ENCODE results near the gene SVIL.
"Not testable (repeated sequence)": the region's sequence is repeated elsewhere in the genome, so short reads cannot be mapped to it uniquely, and the experiment has no call there.

SVIL gene

DNA sequence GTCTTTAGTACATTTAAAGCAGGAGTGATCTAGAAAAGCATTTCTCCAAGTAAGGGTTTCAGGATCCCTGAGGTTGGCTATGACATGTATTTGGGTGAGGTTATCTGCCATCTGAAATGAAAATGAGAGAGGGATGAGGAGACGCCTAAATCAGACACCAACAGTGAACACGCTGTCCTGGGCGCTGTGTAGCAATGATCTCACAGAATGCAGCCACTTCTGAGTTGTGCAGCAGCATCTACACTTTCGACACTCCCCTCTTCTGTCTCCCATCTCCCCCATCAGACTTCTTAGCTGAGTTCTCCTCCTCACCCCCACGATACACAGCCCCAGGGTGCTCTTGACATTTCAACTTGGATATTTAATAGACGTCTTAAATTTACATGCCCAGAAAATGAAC, 95.4 kb downstream of the SVIL start:
- no peak for FAIRE-seq

DNA sequence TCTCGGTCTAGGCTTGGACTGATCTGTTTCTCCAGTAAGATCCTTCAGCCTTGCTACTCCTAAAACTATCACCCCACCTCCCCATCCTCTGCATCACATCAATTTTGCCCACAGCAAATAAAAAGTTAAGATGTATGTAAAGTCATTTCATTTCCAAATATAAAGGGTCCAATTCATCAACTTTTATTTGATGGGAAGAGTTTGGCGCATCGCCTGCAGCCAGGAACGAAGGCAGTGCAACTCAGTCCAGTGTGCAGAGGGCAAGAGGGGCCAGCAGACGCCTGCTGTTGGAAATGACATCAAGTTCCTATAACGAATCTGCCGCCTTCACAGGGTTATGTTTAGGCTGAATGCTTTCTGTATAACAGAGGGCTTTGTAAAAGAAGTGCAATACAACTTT, 97.0 kb downstream of the SVIL start:
- no peak for FAIRE-seq

DNA sequence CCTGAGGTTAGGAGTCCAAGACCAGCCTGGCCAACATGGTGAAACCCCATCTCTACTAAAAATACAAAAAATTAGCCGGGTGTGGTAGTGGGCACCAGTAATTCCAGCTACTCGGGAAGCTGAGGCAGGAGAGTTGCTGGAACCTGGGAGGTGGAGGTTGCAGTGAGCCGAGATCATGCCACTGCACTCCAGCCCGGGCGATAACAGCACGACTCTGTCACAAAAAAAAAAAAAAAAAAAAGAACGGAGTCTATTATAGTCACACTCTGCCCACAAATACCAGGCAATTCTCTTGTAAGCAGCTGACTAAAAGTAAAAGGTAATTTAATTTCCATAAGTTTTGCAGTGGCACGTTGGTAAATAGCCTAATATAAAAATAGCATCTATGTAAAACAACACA, 98.1 kb downstream of the SVIL start:
- not testable (repeated sequence) for FAIRE-seq

DNA sequence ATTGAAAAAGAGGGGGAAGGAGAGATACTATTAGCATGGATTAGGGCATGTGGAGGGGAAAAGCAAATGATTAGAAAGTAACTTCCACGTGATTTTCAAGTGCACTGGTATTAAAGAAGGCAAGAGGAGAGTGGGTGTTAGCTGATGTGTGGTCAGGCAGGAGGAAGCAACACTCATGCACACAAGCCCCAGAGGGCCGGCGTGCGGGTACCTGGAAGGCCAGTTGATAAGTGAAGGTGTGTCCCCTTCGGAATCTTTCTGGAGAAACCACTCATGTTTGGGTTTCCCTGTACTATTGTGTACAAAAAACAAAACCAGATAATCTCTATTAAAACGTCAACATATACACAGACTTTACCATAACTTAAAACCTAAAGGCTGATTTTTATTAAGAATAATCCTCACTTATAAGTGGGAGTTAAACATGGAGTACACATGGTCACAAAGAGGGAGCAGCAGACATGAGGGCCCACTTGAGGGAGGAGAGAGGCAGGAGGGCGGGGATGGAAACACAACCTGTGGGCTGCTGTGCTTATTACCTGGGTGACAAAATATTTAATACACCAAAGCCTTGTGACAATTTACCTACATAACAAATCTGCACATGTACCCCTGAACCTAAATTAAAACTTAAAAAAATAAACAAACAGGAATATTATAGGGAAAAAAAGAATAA, 98.9 kb downstream of the SVIL start:
- FAIRE-seq, result no peak

DNA sequence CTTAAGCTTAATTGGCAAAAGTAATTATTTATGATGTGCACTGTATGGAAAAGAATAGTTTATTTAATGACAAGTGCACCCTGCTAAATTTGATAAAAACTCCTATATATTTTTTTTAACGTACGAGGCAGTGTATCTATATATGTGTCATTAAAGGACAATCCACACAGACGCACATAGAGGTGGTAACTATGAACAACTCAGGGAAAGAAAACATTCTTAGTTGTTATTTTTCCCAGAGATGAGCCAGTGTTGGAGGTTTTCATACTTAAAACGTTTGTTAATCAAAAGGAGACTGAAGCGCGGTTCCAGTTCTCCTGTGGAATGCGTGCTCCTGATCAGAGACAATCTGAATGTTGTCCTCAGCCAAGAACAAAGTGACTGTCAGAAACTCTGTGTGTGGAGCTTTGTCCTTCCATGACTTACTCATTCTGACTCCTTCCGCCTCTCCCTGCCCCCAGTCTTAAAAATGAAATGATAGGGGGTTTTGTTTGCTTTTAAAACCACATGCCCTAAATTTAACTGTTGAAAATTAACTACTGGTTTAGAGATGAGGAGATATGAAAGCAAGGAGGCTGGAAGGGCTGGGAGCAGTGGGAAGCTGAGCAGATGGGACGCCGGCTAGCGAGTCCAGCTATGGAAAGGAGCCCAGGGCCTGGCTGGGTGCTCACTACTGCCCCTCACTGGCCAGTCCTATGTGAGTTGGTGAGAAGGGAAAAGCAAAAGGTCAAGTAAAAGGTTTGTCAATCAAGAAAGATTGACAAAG, 99.6 kb downstream of the SVIL start:
- no peak for FAIRE-seq

DNA sequence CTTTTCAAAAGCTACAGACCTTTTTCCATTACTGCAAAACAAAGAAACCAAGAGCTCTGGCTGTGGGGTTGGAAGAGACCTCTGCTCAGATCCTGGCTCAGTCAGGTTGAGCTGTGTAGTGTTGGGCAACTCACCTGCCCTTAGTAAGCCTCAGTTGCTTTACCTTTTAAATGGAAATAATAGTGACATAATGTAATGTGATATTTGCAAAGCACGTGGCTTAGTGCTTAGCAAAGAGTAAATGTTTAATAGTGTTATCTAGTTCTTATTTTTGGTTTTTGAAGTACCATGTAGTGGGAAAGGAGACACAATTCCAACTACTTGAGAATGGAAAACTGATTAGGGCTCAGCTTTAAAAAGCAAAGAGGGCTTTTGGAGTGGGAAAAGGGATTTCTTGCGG, 100.2 kb downstream of the SVIL start:
- FAIRE-seq, result no peak

DNA sequence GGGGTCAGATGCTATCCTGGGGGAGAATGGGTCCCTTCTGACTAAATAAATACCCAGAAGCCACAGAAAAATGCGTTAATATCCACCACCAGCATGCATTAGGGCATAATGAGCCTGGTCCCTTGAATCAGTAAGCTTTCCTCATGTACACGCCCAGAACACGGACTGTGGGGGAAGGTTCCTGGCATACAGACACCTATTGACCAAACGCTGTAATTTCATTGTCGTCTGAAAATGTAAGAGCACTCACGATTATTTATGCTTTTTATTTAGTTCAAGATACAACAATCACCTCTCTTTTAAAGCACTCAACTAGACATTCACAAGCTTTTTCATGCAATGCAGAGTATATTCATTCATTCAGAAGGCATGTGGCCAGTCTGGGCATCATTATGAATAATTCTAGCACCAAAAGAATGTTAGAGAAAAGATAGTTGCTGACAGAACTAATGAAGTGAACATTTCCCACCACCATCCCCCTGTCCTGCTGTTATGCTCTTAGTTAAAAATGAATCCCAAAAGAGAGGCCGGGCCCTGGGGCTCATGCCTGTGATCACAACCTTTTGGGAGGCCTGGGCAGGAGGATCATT, 101.0 kb downstream of the SVIL start:
- FAIRE-seq, result no peak

DNA sequence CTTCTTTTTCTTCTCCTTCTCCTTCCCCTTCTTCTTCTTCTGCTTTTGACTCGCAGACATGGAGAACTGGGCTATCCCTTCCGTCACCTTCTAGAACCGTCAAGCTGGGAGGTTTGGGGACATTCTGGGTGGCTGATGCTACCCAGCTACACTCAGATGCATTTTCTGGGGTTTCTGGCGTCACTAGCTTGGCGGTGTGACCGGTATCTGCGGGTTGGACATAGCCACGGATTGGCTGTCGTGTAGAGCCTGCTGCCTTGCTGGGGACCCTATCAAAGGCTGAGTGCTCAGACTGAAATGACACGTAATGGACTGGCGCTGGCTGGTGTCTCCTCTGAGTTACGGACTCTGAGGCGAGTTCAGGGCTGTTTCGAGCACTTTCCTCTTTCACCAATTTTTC, 101.7 kb downstream of the SVIL start:
- no peak for FAIRE-seq

DNA sequence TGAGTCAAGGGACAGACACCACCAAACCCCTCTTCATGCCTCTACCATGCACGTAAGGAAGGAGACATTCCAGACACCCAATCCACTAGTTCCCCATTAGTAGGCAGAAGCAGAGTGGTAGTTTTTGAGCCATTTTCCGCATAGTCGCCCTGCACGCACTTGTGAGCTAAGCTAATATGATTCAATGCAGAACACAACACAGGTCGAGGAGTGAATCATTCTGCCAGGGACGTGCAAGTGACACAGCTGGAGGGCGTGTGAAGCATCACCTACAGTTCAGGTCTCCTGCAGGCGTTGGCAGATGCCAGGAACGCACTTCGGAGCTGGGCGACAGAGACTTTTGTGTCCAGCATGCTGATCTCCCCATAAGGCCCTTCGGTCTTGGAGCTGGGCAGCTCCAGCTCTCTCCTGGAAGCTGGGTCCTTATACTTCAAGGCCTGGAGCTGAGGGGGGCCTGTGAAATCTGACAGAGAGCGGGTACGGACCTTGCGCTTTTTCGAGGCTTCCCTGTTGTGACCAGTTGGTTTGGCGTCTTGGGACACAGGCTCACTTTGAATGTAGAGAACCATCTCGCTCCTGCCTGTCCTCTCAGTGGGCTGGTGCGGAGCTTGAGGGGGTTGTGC, 102.4 kb downstream of the SVIL start:
- FAIRE-seq, result no peak

DNA sequence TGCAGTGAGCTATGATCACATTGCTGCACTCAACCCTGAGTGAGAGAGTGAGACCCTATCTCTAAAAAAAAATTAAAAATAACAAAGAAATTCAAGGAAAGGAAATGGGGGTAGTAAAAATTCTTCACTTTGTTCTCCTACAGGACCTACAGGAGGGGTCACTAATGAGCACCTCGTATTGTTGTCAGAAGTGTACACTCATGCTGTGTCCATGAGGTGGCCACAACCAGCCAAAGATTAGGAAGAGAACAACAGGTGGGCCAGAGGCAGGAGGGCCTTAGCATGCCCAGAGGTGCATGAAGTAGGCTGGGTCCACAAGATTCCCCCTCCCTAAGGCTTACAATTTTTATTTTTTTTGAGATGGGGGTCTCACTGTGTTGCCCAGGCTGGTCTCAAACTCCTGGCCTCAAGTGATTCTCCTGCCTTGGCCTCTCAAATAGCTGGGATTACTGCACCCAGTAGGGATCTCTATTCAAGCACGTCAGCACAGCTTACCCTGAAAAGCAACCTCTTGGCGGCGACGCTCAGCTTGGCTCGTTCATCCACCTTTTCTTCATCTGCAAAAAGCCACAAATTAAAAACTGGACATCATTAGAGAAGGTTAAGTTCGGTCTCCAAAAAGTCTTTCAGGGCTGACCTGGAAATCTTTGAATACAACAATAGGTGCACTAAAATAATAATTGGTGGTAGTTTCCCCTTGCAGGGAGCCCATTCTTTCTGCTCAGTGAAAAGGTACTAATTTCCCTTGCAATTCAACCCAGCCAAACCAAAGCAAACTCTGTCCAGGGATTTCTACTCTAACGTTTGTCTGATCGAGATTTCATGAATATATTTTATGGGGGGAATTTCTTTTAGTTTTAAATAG, 104.4 kb downstream of the SVIL start:
- no peak for FAIRE-seq

DNA sequence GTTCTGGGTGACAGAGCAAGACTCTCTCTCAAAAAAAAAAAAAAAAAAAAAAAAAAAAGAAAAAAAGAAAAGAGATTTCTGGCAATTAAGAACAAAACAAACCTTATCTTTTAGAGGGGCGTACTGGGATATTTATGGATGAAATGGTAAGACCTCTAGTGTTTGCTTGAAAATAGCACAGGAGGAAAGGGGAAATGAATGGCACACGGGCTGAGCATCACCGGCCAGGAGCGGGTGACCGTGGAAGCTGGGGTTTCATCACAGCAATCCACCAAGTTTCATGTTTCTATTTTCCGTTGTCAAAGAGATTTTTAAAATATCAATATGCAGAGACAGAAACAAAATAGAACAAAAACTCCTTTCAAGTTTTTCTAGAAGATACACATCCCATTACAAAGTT, 105.6 kb downstream of the SVIL start:
- no peak for FAIRE-seq

DNA sequence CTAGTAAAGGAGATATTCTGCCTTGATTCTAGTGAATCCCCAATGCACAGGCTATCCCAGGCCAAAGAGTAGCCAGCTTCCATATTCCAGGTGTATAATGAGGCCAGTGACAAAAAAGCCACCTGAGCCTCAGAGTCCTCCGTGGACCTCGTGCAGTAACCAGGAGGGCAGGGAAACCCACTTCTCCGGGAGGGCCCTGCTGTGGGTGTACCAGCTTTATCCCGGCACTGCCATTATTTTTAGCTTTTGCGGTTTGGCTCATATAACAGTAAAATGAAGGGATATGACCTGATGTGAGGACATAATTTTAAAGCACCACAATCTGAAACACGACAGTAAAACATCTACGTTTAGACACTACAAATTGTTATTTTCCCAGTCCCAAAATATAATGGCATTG, 109.0 kb downstream of the SVIL start:
- FAIRE-seq, result no peak

DNA sequence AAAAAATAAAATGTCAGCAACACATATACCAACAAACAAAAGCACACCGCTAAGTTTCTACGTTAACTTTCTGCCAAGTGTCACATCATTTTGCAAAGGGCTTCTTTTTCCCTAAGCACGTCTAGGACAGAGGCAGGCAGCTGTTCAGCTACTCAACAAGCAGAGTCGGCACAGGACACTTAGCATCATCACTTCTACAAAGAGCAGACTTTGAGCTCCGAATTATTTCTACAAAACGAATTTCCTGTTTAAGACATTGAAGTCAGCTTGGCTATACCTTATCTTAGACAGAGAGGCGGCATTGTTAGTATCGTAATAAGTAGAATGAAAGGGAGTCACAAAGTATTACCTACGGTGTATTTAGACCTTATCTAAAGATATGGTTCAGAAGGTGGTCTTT, 110.1 kb downstream of the SVIL start:
- no peak for FAIRE-seq

DNA sequence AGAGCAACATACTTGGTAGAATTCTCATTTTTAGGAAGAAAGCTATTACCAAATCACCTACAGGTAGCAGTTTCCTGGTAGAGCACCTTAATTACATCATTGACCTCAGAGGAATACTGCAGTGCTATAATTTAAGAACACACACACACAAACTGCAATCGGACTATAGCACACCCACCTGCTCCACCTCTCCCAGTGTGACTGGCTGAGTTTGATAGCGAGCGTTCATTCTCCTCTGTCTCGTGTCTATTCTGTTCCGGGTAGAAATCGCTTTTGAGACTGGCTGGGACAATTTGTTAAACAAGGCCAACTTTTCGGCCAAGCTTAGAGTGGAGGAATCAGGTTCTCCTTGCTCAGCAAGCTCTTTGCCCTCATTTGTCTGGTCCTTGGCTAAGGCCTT, 110.5 kb downstream of the SVIL start:
- no peak for FAIRE-seq

DNA sequence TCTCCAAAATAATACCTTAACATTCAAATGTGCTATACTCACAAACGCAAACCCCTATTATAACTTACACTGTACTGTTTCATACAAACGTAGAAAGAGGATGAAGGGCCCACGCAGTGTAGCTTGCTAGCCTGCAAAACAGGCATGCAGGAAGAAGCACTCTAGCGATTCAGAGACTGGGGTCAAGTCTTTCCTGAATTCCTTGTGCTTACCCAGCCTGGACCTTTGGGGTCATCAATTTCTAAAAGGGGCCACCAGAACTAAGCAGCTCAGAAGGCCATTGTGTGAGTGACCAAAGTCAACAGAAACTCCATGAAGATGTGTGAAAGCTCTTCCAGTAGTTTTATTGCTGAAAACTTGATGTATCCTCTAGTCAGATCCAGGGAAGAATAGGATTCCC, 111.9 kb downstream of the SVIL start:
- no peak for FAIRE-seq

DNA sequence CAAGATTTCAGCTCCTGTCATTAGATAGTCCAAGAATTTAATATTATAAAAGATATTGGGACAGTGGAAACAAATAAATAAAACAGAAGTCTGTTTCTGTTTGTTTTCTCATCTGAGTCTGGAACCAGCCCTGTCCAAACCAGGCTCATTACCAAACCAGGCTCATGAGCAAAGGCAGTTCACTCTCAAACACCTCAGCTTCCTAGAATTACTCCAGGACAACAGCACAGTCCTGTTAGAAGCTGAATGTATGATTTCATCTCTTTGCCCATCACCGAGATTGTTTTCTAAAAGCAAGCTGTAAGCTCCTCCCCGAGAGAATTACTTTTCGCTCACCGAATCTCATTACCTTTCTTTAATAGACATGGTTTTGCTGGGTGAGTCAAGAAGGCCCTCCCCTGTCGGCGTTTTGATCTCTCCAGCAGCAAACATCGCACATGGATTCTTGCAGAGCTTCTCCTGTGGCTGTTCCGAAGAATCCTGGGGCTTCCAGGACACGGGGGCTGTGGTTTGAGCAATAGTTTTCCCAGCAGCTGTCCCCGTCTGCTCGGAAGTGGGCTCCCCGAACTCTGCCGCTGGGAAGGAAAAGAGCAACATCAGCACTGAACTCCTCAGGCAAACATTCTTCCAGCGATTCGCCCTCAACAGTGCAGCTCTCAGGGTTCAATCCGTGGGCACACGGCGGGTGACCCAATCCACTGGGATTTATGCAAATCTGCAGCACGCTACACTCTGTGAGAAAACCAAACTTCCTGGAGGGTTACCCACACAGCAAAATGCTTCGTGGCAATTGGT, 112.5 kb downstream of the SVIL start:
- FAIRE-seq, result no peak

DNA sequence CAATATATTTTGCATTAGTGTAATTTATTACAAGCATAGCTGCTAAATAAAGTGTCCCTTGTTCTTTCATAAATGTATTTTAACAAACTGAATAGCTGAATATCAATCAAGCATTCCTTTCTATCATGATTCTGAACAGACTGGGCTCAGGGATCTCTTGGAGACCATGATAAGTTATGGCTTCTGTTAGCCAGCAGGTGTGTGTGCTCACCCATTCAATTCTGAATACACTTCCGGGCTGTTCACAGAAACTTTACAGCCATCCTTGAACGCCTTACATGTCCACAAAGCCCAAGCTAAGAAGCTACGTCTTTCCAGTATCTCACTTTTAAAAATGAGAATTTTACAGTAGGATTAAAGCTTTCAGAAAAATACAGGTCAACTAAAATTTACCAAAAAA, 115.1 kb downstream of the SVIL start:
- FAIRE-seq, result no peak

DNA sequence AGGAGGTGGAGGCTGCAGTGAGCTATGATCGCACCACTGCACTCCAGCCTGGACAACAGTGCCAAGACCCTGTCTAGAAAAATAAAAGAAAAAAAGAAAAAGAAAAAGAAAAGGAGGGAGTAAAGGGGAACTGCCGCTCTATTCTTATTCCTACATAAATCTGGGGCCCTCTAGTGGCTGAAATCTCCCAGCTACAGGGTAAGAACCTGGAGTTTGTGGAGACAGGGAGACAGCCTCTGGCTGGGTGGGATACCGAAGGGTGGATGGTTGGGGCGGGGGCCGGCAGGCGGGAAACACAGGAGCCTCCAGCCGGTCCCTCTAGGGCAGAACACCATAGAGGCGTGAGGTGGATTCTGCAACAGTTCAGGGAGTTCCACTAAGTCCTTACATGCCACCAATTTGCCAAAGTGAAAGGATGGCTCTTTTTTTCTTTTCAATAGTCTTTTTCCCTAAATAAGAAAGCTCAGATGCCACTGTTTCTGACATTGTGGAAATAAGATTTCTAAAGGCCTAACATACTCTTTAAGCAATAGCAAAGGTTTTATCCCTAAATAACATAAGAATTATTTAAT, 117.3 kb downstream of the SVIL start:
- FAIRE-seq, result no peak

DNA sequence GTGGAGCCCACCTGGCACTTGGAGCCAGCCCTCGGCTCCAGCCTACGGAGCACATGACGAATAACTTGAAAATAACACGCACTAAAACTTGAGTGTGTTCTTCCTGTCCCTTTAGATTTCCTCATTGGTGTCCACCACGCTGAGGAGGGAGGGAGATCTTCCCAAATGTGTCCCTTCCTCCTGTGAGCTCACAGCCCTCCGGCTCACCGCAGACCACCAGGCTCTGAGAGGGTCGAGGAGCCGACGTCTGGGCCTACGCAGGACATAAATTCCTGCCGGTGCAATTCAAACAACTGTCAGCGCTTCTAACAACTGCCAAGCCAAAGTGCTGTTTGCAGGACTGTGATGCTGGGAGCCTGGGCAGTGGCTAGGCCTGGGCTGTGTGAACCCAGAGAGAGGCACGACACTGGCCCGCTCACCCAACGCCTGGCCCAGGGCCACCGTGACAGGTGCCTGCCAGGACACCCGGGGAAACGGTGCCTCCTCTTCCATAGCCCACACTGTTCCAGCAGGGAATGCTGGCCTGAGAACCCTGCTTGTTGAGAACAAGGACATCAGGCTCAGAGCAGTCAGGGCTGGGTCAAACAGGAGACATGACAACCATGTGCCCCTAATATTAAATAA, 118.3 kb downstream of the SVIL start:
- FAIRE-seq, result not testable (repeated sequence)

DNA sequence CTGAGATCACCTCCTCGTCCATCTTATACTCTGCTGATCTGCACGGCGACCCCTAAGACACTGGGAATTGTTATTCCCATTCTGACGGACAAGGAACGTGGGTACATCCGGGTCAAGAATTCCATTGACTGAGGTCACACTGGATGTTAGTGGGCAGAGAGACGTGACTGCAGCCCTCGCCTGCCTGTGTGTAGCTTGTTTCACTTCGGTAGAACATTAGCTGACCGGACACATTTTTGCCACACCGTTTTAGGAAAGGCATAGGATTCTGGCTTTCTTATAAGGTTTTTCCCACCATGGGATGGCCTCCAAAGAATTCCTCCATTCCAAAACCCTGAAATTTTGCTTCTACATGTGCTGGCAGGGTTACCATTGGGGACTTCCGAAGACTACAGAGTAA, 118.9 kb downstream of the SVIL start:
- FAIRE-seq, result not testable (repeated sequence)

DNA sequence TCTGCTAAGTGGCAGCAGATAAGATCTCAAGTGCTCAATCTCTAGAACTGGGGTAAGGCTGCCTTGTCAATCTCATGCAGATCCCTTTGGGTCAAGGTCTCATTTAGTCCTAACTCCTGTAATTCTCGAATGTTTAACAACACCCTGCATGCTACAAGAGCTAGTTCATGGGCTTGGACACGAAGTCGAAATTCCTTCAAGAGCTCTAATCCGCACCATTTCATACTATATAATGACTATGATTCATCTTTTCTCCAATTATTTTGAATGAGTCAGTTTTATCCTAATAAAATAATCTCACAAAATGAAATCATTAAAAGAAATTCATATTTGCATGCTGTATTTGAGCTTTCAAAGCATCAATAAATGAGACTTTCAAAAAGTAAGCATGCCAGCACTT, 119.7 kb downstream of the SVIL start:
- FAIRE-seq, result not testable (repeated sequence)

Measured in TTC549 (cell line).